Uterus (tissue), 4 donors: ENCODE data around the gene ATP5PB. TPM values are rescaled to one million over a fixed set of nuclear protein-coding genes. Genes with fewer than 3 reads are reported as not detected.

ENCODE experiments used
- DNase-seq, 2 donors: peaks; one replicate each; pipeline ENCODE4 v3.0.0-alpha.2; 2019 to 2020
- H3K27ac ChIP-seq, 2 donors: fragments of 200-600 bp; sonication (generic); 1 replicate in 1 of 2; 2 replicates in 1 of 2; pipeline ENCODE4 v1.5.1; 2016 to 2018
- H3K27me3 ChIP-seq, 2 donors: fragments of 200-600 bp; sonication (generic); one replicate each; pipeline ENCODE4 v1.5.1; 2018 to 2019; ENCODE audit warnings: control low read depth in 1 of 2
- H3K36me3 ChIP-seq, 2 donors: fragments of 200-600 bp; sonication (generic); one replicate each; pipeline ENCODE4 v1.5.1; 2019; ENCODE audit warnings: control low read depth in 1 of 2
- H3K4me1 ChIP-seq, 2 donors: fragments of 200-600 bp; sonication (generic); one replicate each; pipeline ENCODE4 v1.5.1; 2018 to 2019; ENCODE audit warnings: control low read depth in 1 of 2
- H3K4me3 ChIP-seq, 2 donors: fragments of 200-600 bp; sonication (generic); 1 replicate in 1 of 2; 2 replicates in 1 of 2; pipeline ENCODE4 v1.5.1; 2018 to 2019; ENCODE audit warnings: mild to moderate bottlenecking in 1 of 2
- H3K9me3 ChIP-seq, 2 donors: fragments of 200-600 bp; sonication (generic); one replicate each; pipeline ENCODE4 v1.5.1; 2019; ENCODE audit warnings: control low read depth in 1 of 2
- CTCF ChIP-seq, 4 experiments: fragments of 200-600 bp in 2 of 4; fragments of 450-650 bp in 2 of 4; sonication (generic) in 2 of 4; IDR thresholded peaks; one replicate each; pipeline ENCODE4 v1.5.1; 2016 to 2019; ENCODE audit warnings: antibody characterized with exemption in 4 of 4, mild to moderate bottlenecking in 2 of 4, moderate library complexity in 1 of 4
- POLR2A ChIP-seq, 2 donors: fragments of 450-650 bp; IDR thresholded peaks; one replicate each; pipeline ENCODE4 v1.6.1; 2016; ENCODE audit warnings: antibody characterized with exemption in 2 of 2, mild to moderate bottlenecking in 1 of 2, moderate library complexity in 1 of 2
- intact Hi-C: fragments of 100-400 bp; cut with DNase I; formaldehyde crosslinking; loops from one replicate; pipeline ENCODE4 v1.15.1; 2023; ENCODE audit warnings: low total_unique reads
- total RNA-seq, 4 donors: library from RNA; depleted of rRNA in 3 of 4; stranded (reverse); fragments of >200 nt in 3 of 4; gene quantifications; one replicate each; pipeline versions ENCODE4 v1.1.0 to v1.2.4, GENCODE V29; 2014 to 2023
- donor health status: DM: yes; HTN: yes; CAD: no.

ATP5PB gene
- total RNA-seq, 4 donors from 2014 or later, result 151 to 184 (median 161) TPM

- no peaks in the 10 kb centered on the region for H3K36me3 ChIP-seq
- no peaks in the 10 kb centered on the region for H3K27me3 ChIP-seq
- no peak overlapping the region for H3K4me3 ChIP-seq
- H3K27ac ChIP-seq, result no peak overlapping the region
- peaks cover 0 to 11% of the 10 kb centered on the region in 2 donors for H3K4me1 ChIP-seq
- TF ChIP-seq POLR2A (IDR thresholded peaks at IDR 0.05) (no peak), CTCF (IDR thresholded peaks at IDR 0.05) (no peak)
- intact Hi-C loops, result no loop called here
- no peak for DNase-seq
- H3K9me3 ChIP-seq, result no peaks in the 10 kb centered on the region
Observed at GRCh38 chr1:111453706-111454105, 4.4 kb downstream of the ATP5PB start.

GRCh38 chr1:111454859-111455641 lies 5.8 kb downstream of the ATP5PB start:
- H3K4me3 ChIP-seq, result no peak overlapping the region
- H3K36me3 ChIP-seq, result no peaks in the 10 kb centered on the region
- H3K9me3 ChIP-seq, result no peaks in the 10 kb centered on the region
- H3K27me3 ChIP-seq, result no peaks in the 10 kb centered on the region
- H3K4me1 ChIP-seq, result peaks cover 0 to 9% of the 10 kb centered on the region in 2 donors
- no peak for DNase-seq
- intact Hi-C loops, result no loop called here
- TF ChIP-seq POLR2A (IDR thresholded peaks at IDR 0.05), result no peak
- no peak for TF ChIP-seq CTCF (IDR thresholded peaks at IDR 0.05)
- no peak overlapping the region for H3K27ac ChIP-seq

GRCh38 chr1:111455642-111456031 lies 6.4 kb downstream of the ATP5PB start:
- Histone ChIP-seq H3K27me3 (no peaks in the 10 kb centered on the region), H3K4me3 (no peak overlapping the region), H3K27ac (no peak overlapping the region), H3K4me1 (peaks cover 0 to 3% of the 10 kb centered on the region in 2 donors), H3K36me3 (no peaks in the 10 kb centered on the region), H3K9me3 (no peaks in the 10 kb centered on the region)
- TF ChIP-seq CTCF (IDR thresholded peaks at IDR 0.05) (no peak), POLR2A (IDR thresholded peaks at IDR 0.05) (no peak)
- intact Hi-C loops, result no loop called here
- DNase-seq, result no peak

GRCh38 chr1:111461765-111462164 lies 12.5 kb downstream of the ATP5PB start:
- intact Hi-C loops, result no loop called here

More at GRCh38 chr1:111461765-111462164, 12.5 kb downstream of the ATP5PB start:
- DNase-seq, result no peak
- TF ChIP-seq POLR2A (IDR thresholded peaks at IDR 0.05) (no peak), CTCF (IDR thresholded peaks at IDR 0.05) (no peak)
- no peaks in the 10 kb centered on the region for H3K4me1 ChIP-seq
- no peak overlapping the region for H3K4me3 ChIP-seq
- no peaks in the 10 kb centered on the region for H3K9me3 ChIP-seq
- H3K27ac ChIP-seq, result no peak overlapping the region
- no peaks in the 10 kb centered on the region for H3K27me3 ChIP-seq
- no peaks in the 10 kb centered on the region for H3K36me3 ChIP-seq
